Measurements from ENCODE around the gene PPP1R16B.

GRCh38 chr20:38764567-38765318 is 40.8 kb upstream of the PPP1R16B start:
- TF ChIP-seq SP2 (tag by site-specific recombination; IDR thresholded peaks at IDR 0.05) (no peak), CTCF (tag by site-specific recombination; IDR thresholded peaks at IDR 0.05) (no peak), ZNF530 (tag by site-specific recombination; IDR thresholded peaks at IDR 0.05; ENCODE audit: low read depth) (no peak), ZNF350 (tag by site-specific recombination; IDR thresholded peaks at IDR 0.05) (no peak), ZBTB7A (tag by site-specific recombination; IDR thresholded peaks at IDR 0.05; ENCODE audit: low read depth) (no peak), ZNF398 (tag by site-specific recombination; IDR thresholded peaks at IDR 0.05) (no peak), ZNF175 (tag by site-specific recombination; IDR thresholded peaks at IDR 0.05) (no peak), ZNF274 (IDR thresholded peaks at IDR 0.05; ENCODE audit: low read length) (no peak), ZNF274 (tag by site-specific recombination; IDR thresholded peaks at IDR 0.05; ENCODE audit: borderline replicate concordance) (no peak), REPIN1 (tag by site-specific recombination; IDR thresholded peaks at IDR 0.05; ENCODE audit: low read depth) (no peak), ZNF239 (tag by site-specific recombination; IDR thresholded peaks at IDR 0.05) (no peak), KLF16 (tag by site-specific recombination; IDR thresholded peaks at IDR 0.05) (no peak)
- TF ChIP-seq, protein P1, sequence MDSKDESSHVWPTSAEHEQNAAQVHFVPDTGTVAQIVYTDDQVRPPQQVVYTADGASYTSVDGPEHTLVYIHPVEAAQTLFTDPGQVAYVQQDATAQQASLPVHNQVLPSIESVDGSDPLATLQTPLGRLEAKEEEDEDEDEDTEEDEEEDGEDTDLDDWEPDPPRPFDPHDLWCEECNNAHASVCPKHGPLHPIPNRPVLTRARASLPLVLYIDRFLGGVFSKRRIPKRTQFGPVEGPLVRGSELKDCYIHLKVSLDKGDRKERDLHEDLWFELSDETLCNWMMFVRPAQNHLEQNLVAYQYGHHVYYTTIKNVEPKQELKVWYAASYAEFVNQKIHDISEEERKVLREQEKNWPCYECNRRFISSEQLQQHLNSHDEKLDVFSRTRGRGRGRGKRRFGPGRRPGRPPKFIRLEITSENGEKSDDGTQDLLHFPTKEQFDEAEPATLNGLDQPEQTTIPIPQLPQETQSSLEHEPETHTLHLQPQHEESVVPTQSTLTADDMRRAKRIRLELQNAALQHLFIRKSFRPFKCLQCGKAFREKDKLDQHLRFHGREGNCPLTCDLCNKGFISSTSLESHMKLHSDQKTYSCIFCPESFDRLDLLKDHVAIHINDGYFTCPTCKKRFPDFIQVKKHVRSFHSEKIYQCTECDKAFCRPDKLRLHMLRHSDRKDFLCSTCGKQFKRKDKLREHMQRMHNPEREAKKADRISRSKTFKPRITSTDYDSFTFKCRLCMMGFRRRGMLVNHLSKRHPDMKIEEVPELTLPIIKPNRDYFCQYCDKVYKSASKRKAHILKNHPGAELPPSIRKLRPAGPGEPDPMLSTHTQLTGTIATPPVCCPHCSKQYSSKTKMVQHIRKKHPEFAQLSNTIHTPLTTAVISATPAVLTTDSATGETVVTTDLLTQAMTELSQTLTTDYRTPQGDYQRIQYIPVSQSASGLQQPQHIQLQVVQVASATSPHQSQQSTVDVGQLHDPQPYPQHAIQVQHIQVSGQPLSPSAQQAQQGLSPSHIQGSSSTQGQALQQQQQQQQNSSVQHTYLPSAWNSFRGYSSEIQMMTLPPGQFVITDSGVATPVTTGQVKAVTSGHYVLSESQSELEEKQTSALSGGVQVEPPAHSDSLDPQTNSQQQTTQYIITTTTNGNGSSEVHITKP (tag by site-specific recombination; IDR thresholded peaks at IDR 0.05): no peak
- TF ChIP-seq, protein P2, sequence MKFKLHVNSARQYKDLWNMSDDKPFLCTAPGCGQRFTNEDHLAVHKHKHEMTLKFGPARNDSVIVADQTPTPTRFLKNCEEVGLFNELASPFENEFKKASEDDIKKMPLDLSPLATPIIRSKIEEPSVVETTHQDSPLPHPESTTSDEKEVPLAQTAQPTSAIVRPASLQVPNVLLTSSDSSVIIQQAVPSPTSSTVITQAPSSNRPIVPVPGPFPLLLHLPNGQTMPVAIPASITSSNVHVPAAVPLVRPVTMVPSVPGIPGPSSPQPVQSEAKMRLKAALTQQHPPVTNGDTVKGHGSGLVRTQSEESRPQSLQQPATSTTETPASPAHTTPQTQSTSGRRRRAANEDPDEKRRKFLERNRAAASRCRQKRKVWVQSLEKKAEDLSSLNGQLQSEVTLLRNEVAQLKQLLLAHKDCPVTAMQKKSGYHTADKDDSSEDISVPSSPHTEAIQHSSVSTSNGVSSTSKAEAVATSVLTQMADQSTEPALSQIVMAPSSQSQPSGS (tag by site-specific recombination; IDR thresholded peaks at IDR 0.05; ENCODE audit: low read depth): no peak
- TF ChIP-seq, protein P3, sequence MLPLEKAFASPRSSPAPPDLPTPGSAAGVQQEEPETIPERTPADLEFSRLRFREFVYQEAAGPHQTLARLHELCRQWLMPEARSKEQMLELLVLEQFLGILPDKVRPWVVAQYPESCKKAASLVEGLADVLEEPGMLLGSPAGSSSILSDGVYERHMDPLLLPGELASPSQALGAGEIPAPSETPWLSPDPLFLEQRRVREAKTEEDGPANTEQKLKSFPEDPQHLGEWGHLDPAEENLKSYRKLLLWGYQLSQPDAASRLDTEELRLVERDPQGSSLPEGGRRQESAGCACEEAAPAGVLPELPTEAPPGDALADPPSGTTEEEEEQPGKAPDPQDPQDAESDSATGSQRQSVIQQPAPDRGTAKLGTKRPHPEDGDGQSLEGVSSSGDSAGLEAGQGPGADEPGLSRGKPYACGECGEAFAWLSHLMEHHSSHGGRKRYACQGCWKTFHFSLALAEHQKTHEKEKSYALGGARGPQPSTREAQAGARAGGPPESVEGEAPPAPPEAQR (tag by site-specific recombination; IDR thresholded peaks at IDR 0.05): no peak
